Activated naive CD4-positive, alpha-beta T cell (primary cell): ENCODE data around the gene TP53AIP1.

Experiments
- DNase-seq, 4 experiments: peaks; one replicate each; lab custom pipeline; 2025; lab: John Stamatoyannopoulos, UW

TP53AIP1 gene

DNA sequence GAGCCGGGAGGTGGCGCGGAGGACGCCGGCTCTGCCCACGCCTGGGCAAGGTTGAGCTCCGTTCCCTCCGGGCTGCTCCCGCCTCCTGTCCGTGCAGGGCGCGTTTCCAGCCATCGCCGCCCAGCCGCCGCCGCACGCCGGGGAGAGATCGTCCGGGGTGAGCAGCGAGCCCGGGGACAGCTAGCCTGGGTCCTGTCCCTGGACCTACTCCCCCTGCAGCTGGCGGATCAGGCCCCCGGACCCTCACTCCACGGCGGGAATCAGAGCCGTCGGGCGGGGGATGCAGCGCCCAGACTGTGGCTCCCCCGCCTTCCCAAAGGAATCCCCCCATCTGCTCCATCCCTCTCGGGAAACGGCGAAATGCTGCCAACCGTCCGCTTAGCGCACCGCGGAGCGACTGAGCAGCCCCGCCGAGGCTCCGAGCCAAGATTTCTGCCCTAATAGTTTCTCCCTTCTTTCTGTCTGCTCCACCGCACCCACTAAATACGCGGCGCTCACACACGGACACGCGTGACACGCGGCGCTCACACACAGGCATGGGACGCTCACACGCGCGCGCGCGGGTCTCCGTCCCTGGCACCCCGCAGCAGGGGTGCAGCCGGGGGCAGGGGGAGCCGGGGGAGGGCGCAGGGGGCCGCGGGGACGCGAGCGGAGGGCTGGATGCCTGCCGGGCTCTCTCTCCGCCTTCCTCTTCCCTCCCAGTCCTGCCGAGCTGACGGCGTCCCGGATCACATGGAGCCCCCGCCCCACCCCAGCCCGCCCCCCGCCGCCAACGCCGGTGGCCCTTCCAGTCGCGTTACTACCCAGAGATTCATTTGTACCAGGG, 51.9 kb downstream of the TP53AIP1 start, which contains the start of gene KCNJ5:
Gene KCNJ5 (plus strand): TSS at position 814 of the 826 bp plus-strand sequence. CDS start 19,918 bp downstream, outside the sequence.
- no peak for DNase-seq

DNA sequence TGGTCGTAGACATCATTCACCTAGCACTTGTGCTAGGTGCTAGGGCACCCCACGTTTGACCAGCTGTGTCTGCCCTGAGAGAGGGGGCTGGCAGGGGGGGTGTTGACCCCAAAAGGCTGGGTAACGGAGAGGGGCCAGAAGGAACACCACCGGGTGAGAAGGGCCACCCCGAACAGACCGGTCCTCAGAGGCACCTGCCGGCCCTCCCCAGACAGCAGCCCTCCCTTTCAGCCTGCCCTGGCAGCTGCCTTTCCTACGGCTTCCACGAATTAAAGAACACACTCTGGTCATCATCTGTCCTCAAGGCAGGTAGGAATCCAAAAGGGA, 52.5 kb downstream of the TP53AIP1 start:
- DNase-seq = no peak

DNA sequence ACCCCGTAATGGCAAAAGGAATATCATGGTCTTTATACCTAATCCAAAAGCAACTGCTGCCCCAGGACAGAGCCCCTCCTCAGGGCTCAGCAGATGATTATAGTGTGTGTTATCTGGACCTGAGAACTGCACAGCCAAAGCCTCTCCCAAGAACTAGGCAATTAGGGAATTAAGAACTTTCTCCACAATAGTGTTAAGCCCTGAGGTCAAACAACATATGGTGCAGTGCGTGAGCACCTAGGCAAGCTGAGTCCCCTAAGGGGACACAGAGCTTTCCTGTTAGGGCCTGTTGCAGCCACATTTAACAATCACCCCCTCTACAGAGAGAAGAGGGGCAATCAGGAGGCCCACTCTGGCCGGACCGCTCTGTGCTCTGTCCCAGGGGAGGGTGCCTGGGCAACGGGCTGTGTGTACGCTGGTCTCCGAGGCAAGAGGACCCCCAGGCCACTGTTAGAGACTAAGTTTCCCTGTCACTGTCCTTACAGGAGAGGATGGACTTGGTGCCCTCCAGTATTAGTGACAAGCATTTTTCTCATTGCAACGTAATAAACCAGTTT, 52.9 kb downstream of the TP53AIP1 start:
- DNase-seq = no peak

DNA sequence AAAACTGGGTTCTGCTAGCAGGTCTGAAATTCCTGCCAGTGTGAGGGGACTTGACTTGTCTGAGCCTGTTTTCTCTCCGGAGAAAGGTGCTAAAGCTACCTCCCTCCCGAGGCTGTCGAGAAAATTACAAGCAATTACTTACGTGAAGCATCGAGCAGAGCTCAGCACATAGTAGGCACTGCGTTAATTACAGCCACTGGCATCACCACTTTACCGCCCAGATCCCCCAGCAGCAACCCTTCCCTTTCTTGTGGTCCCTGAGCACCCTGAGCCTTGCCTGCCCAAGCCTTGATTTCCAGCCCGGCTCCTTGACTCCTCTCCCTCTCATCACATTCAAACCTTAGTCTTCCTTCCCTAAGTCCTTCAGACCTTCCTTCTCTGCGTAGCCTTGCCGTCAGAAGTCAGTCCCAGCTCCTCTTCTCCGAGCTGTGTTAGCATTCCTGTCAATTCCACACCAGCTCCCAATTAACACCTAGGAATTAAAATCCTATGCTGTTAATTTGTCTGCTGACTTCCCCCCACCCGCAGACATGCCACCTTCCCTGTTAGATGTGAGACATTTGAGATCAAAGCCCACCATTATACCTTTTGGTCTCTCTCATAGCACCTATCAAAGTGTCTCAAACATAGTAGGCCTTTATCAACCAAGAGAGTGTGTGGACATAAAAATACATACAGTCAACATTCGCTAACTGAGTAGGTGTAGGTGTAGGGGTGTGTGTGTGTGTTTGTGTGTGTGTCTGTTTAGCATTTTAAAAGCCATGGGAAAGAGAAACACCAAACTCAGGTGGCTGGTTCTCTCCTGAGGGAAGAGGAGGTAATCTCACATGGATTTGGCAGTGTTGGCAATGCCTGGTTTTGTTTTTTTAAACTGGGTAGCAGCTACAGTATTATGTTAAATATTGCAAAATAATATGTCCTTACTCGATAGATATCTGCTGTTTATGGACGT, 54.4 kb downstream of the TP53AIP1 start:
- no peak for DNase-seq

DNA sequence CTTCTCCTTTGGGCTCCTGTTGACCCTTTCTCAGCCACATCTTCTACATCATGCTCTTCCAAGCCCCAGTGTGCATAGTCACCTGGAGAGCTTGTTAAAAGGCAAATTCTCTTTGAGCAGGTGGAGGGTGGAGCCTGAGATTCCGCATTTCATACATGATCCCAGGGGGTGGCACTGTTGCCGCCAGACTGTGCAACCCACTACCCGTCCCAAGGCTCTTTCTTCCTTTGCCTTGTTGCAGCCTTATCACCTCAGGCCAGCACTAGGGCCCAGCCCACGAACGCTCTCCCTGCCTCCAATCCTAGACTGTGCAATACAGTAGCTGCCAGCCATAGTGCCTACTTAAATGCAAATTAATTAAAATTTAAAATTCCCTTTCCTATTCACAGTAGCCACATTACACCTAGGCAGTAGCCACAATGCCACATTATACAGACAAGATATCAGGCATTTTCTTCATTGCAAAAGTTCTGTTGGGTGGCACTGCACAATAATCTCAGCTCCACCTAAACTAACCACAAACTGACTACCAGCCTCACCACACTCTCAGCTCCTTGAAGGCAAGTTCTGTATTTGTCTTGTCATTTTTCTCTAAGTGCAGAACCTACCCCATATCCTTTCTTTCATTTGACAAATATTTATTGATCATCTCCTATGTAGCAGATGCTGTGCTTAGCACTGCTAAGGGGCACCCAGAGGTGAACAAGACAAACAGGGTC, 56.1 kb downstream of the TP53AIP1 start:
- DNase-seq = no peak
